GM12878 (cell line): Measurements from ENCODE around the gene COIL. TPM values are rescaled to one million over a fixed set of nuclear protein-coding genes. Genes with fewer than 3 reads are reported as not detected.

Source experiments
- ATAC-seq: fragments of 200-7000 bp; cut with Tn5 transposase; 3 replicates; pipeline ENCODE4 v1.9.1; 2020; ENCODE audit warnings: mild to moderate bottlenecking, moderate library complexity
- BruUV-seq: library from RNA; stranded (reverse); fragments of 400-500 nt; replicated peaks from 2 replicates; lab custom pipeline; 2021; lab: Mats Ljungman, UMichigan
- CTCF ChIA-PET: fragments of 300-600 bp; sonication (Branson Sonifier 250); formaldehyde crosslinking; extraction: SDS; loops from one replicate; lab custom pipeline; 2021; ENCODE audit warnings: inconsistent platforms; lab: Yijun Ruan, JAX
- POLR2A ChIA-PET: fragments of 350-600 bp; formaldehyde crosslinking; extraction: SDS; loops from one replicate; lab custom pipeline; 2021; ENCODE audit warnings: inconsistent platforms; lab: Charles Lee
- RAD21 ChIA-PET: fragments of 300-600 bp; sonication (Branson Sonifier 250); formaldehyde crosslinking; loops from one replicate; lab custom pipeline; 2023; ENCODE audit warnings: antibody characterized with exemption; ENCODE audit not compliant: unreplicated experiment; lab: Charles Lee
- SMC1A ChIA-PET: fragments of 300-600 bp; sonication (Branson Sonifier 250); formaldehyde crosslinking; loops from one replicate; lab custom pipeline; 2023; ENCODE audit not compliant: unreplicated experiment, uncharacterized antibody; lab: Charles Lee
- DNase-seq: peaks from one replicate; pipeline ENCODE4 v3.0.0-alpha.2; 2011; ENCODE audit warnings: low read depth, low spot score
- FAIRE-seq: peaks from 3 replicates; lab custom pipeline; 2011; peaks lifted over from hg19 to GRCh38; lab: Jason Lieb, UNC
- H2AFZ ChIP-seq: 2 replicates; pipeline ENCODE4 v1.6.0; 2011; ENCODE audit warnings: low read depth, low read length, control low read depth; ENCODE audit not compliant: control insufficient read depth
- H3K27ac ChIP-seq: 2 replicates; pipeline ENCODE4 v1.5.1; 2011; ENCODE audit warnings: control low read depth; ENCODE audit not compliant: control insufficient read depth, insufficient read depth
- H3K27me3 ChIP-seq, 2 experiments: replicated peaks in 1 of 2; 2 replicates each; pipeline versions ENCODE4 v1.6.0 to v1.6.1; 2011; ENCODE audit warnings: low read length in 1 of 2; ENCODE audit not compliant: control insufficient read depth in 2 of 2, insufficient read depth in 2 of 2
- H3K36me3 ChIP-seq, 2 experiments: 2 replicates each; pipeline ENCODE4 v1.5.1; 2011; ENCODE audit warnings: low read length in 1 of 2; ENCODE audit not compliant: control insufficient read depth in 2 of 2, insufficient read depth in 2 of 2
- H3K4me1 ChIP-seq: 2 replicates; pipeline ENCODE4 v1.6.1; 2011; ENCODE audit warnings: mild to moderate bottlenecking, low read length, moderate library complexity, mixed read lengths; ENCODE audit not compliant: control insufficient read depth, insufficient read depth
- H3K4me2 ChIP-seq: 2 replicates; pipeline ENCODE4 v1.6.0; 2011; ENCODE audit warnings: control low read depth; ENCODE audit not compliant: control insufficient read depth, insufficient read depth
- H3K4me3 ChIP-seq: fragments of 200-600 bp; sonication (generic); 2 replicates; pipeline ENCODE4 v1.5.1; 2016
- H3K79me2 ChIP-seq: 2 replicates; pipeline ENCODE4 v1.6.0; 2011; ENCODE audit warnings: low read length; ENCODE audit not compliant: control insufficient read depth, insufficient read depth
- H3K9ac ChIP-seq: 2 replicates; pipeline ENCODE4 v1.8.0; 2011; ENCODE audit warnings: low read length, control low read depth, mixed read lengths; ENCODE audit not compliant: control insufficient read depth, insufficient read depth
- H3K9me3 ChIP-seq: replicated peaks from 3 replicates; pipeline ENCODE4 v1.5.1; 2011; ENCODE audit warnings: mild to moderate bottlenecking, low read length; ENCODE audit not compliant: control insufficient read depth, insufficient read depth
- H4K20me1 ChIP-seq: 2 replicates; pipeline ENCODE4 v1.6.0; 2011; ENCODE audit not compliant: control insufficient read depth, insufficient read depth
- BHLHE40 ChIP-seq, 2 experiments: fragments of 450-650 bp in 1 of 2; IDR thresholded peaks; 2 replicates each; pipeline ENCODE4 v1.6.1; 2011 to 2017; ENCODE audit warnings: low read depth in 2 of 2, borderline replicate concordance in 1 of 2, improper control_type of control experiment in 1 of 2, low read length in 1 of 2, mild to moderate bottlenecking in 1 of 2
- CEBPB ChIP-seq, 2 experiments: fragments of 150-350 bp in 1 of 2; IDR thresholded peaks; 2 replicates each; pipeline ENCODE4 v1.6.1; 2012 to 2014; ENCODE audit warnings: low read depth in 2 of 2, low read length in 2 of 2, borderline replicate concordance in 1 of 2, inconsistent platforms in 1 of 2
- CHD1 ChIP-seq: IDR thresholded peaks from 2 replicates; pipeline ENCODE4 v1.6.1; 2012; ENCODE audit warnings: low read depth, low read length, improper control_type of control experiment
- SMAD5 ChIP-seq: IDR thresholded peaks from 2 replicates; pipeline ENCODE4 v1.6.1; 2016; ENCODE audit warnings: antibody characterized with exemption, low read depth
- WGBS: methylation state at CpG from one replicate; pipeline ENCODE4 v1.1.6; 2016; ENCODE audit warnings: low lambda C conversion rate; ENCODE audit not compliant: insufficient replicate concordance, insufficient coverage; ENCODE audit errors: missing lambda C conversion rate; 5-methylcytosine and 5-hydroxymethylcytosine counted together
- in situ Hi-C: fragments of 300-500 bp; cut with MboI; formaldehyde crosslinking; loops from 9 replicates; pipeline ENCODE4 v1.14.3; 2018; ENCODE audit warnings: mixed read lengths
- intact Hi-C: fragments of 100-400 bp; cut with micrococcal nuclease; formaldehyde crosslinking; loops from one replicate; pipeline ENCODE4 v1.14.2; 2022; ENCODE audit not compliant: unreplicated experiment
- polyA plus RNA-seq, 11 experiments: library from polyadenylated mRNA; depleted of rRNA in 4 of 11; unstranded in 6 of 11; stranded (reverse) in 5 of 11; fragments of >200 nt; fragmentation: Nextera tagmentation in 4 of 11; fragmentation: Illumina TruSeq in 1 of 11; extraction: Ambion mirVana in 4 of 11; extraction: Trizol in 1 of 11; gene quantifications; 1 replicate in 1 of 11; 2 replicates in 10 of 11; pipeline versions ENCODE4 v1.2.1 to v1.2.3, GENCODE V29; 2011 to 2016; ENCODE audit warnings: inconsistent platforms in 2 of 11, missing spikeins in 2 of 11, low read depth in 1 of 11
- total RNA-seq, 4 experiments: library from RNA; depleted of rRNA in 3 of 4; stranded (reverse); fragments of >200 nt in 3 of 4; fragmentation: Illumina TruSeq in 1 of 4; extraction: Trizol in 1 of 4; gene quantifications; 2 replicates each; pipeline versions ENCODE4 v1.2.1 to v1.2.3, GENCODE V29; 2013 to 2021
- TF ChIP-seq, protein P1 (sequence below): IDR thresholded peaks from 2 replicates; pipeline ENCODE4 v1.6.1; 2012; ENCODE audit warnings: improper control_type of control experiment, low read depth, low read length; ENCODE audit not compliant: insufficient replicate concordance
- TF ChIP-seq, protein P2 (sequence below): IDR thresholded peaks from 2 replicates; pipeline ENCODE4 v1.6.1; 2011; ENCODE audit warnings: borderline replicate concordance, low read depth, mild to moderate bottlenecking, moderate library complexity, low read length; ENCODE audit not compliant: insufficient read depth, poor library complexity, severe bottlenecking
- TF ChIP-seq, protein P3 (sequence below): fragments of 450-650 bp; formaldehyde crosslinking; IDR thresholded peaks from 2 replicates; pipeline ENCODE4 v1.4.0; 2022; ENCODE audit warnings: mild to moderate bottlenecking, moderate library complexity
- TF ChIP-seq, protein P4 (sequence below): fragments of 450-650 bp; IDR thresholded peaks from 2 replicates; pipeline ENCODE4 v1.6.1; 2016; ENCODE audit warnings: mild to moderate bottlenecking

Gene COIL
- total and polyA plus RNA-seq, 10 of the 15 experiments (the other 5 are each of a cell fraction or from before 2014, with no cell fraction given) = 13.7 to 24.3 (median 17.4) TPM

DNA sequence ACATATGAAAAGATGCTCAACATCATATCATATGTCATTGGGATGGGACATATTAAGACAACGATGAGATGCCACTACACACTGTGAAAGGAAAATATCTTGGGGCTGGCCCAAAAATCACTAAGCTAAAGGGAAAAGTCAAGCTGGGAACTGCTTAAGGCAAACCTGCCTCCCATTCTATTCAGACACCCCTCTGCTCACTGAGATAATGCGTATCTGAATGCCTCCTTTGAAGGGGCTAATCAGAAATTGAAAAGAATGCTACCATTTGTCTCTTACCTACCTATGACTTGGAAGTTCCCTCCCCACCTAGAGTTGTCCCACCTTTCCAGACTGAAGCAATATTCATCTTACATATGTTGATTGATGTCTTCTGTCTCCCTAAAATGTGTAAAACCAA, 35.8 kb downstream of the COIL start (continued):
- TF ChIP-seq, protein P1, sequence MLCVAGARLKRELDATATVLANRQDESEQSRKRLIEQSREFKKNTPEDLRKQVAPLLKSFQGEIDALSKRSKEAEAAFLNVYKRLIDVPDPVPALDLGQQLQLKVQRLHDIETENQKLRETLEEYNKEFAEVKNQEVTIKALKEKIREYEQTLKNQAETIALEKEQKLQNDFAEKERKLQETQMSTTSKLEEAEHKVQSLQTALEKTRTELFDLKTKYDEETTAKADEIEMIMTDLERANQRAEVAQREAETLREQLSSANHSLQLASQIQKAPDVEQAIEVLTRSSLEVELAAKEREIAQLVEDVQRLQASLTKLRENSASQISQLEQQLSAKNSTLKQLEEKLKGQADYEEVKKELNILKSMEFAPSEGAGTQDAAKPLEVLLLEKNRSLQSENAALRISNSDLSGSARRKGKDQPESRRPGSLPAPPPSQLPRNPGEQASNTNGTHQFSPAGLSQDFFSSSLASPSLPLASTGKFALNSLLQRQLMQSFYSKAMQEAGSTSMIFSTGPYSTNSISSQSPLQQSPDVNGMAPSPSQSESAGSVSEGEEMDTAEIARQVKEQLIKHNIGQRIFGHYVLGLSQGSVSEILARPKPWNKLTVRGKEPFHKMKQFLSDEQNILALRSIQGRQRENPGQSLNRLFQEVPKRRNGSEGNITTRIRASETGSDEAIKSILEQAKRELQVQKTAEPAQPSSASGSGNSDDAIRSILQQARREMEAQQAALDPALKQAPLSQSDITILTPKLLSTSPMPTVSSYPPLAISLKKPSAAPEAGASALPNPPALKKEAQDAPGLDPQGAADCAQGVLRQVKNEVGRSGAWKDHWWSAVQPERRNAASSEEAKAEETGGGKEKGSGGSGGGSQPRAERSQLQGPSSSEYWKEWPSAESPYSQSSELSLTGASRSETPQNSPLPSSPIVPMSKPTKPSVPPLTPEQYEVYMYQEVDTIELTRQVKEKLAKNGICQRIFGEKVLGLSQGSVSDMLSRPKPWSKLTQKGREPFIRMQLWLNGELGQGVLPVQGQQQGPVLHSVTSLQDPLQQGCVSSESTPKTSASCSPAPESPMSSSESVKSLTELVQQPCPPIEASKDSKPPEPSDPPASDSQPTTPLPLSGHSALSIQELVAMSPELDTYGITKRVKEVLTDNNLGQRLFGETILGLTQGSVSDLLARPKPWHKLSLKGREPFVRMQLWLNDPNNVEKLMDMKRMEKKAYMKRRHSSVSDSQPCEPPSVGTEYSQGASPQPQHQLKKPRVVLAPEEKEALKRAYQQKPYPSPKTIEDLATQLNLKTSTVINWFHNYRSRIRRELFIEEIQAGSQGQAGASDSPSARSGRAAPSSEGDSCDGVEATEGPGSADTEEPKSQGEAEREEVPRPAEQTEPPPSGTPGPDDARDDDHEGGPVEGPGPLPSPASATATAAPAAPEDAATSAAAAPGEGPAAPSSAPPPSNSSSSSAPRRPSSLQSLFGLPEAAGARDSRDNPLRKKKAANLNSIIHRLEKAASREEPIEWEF = no peak
- no peak for TF ChIP-seq BHLHE40 (IDR thresholded peaks at IDR 0.05; ENCODE audit: borderline replicate concordance in 1 of 2, low read depth in 2 of 2, low read length in 1 of 2)
- TF ChIP-seq, all 136 proteins: peak for 0

DNA sequence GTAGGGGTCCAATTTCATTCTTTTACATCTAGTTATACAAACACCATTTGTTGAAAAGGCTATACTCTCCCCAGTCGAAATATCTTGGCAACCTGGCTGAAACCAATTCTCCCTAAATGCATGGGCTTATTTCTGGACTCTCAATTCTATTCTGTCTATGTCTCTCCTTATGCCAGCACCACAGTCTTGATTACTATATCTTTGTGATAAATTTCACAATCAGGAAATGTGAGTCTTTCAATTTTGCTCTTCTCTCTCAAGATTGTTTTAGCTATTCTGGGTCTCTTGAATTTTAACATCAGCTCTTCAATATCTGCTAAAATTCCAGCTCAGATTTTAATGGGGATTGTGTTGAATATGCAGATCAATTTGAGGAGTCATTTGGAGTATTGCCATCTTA, 41.1 kb downstream of the COIL start:
- CTCF ChIA-PET = interaction anchor here (1.0 to 1.5 kb wide), 2 partner anchors 20 to 100 kb away, joined by 4 read pairs; no protein-coding TSS in a partner anchor
- TF ChIP-seq, protein P2, sequence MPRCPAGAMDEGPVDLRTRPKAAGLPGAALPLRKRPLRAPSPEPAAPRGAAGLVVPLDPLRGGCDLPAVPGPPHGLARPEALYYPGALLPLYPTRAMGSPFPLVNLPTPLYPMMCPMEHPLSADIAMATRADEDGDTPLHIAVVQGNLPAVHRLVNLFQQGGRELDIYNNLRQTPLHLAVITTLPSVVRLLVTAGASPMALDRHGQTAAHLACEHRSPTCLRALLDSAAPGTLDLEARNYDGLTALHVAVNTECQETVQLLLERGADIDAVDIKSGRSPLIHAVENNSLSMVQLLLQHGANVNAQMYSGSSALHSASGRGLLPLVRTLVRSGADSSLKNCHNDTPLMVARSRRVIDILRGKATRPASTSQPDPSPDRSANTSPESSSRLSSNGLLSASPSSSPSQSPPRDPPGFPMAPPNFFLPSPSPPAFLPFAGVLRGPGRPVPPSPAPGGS = no peak
- TF ChIP-seq SMAD5 (no peak), CHD1 (no peak), CEBPB (IDR thresholded peaks at IDR 0.05; ENCODE audit: borderline replicate concordance in 1 of 2, low read depth in 2 of 2, low read length in 2 of 2) (no peak)
- TF ChIP-seq, protein P3, sequence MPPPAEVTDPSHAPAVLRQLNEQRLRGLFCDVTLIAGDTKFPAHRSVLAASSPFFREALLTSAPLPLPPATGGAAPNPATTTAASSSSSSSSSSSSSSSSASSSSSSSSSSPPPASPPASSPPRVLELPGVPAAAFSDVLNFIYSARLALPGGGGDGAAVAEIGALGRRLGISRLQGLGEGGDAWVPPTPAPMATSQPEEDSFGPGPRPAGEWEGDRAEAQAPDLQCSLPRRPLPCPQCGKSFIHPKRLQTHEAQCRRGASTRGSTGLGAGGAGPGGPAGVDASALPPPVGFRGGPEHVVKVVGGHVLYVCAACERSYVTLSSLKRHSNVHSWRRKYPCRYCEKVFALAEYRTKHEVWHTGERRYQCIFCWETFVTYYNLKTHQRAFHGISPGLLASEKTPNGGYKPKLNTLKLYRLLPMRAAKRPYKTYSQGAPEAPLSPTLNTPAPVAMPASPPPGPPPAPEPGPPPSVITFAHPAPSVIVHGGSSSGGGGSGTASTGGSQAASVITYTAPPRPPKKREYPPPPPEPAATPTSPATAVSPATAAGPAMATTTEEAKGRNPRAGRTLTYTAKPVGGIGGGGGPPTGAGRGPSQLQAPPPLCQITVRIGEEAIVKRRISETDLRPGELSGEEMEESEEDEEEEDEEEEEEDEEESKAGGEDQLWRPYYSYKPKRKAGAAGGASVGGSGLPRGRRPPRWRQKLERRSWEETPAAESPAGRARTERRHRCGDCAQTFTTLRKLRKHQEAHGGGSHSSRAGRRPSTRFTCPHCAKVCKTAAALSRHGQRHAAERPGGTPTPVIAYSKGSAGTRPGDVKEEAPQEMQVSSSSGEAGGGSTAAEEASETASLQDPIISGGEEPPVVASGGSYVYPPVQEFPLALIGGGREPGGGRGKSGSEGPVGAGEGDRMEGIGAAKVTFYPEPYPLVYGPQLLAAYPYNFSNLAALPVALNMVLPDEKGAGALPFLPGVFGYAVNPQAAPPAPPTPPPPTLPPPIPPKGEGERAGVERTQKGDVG (CRISPR knock-in tag) = no peak
- TF ChIP-seq, protein P4, sequence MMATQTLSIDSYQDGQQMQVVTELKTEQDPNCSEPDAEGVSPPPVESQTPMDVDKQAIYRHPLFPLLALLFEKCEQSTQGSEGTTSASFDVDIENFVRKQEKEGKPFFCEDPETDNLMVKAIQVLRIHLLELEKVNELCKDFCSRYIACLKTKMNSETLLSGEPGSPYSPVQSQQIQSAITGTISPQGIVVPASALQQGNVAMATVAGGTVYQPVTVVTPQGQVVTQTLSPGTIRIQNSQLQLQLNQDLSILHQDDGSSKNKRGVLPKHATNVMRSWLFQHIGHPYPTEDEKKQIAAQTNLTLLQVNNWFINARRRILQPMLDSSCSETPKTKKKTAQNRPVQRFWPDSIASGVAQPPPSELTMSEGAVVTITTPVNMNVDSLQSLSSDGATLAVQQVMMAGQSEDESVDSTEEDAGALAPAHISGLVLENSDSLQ = no peak

More for the DNA sequence above, 41.1 kb downstream of the COIL start:
- POLR2A ChIA-PET = no interaction called here
- FAIRE-seq (no peak), DNase-seq (no peak), ATAC-seq (no peak)
- no peak overlapping the region for H3K9ac ChIP-seq
- H3K4me1 ChIP-seq = peaks cover 11% of the 10 kb centered on the region
- H3K27ac ChIP-seq = no peak overlapping the region
- H3K4me3 ChIP-seq = no peak overlapping the region
- BruUV-seq = no TSS peak
- in situ Hi-C loops (no loop called here), intact Hi-C loops (no loop called here)
- H3K27me3 ChIP-seq = no peaks in the 10 kb centered on the region
- no peak overlapping the region for H2AFZ ChIP-seq
- RAD21 ChIA-PET = no interaction called here
- no peak overlapping the region for H3K4me2 ChIP-seq
- SMC1A ChIA-PET = interaction anchor here (0.6 to 1.7 kb wide), 2 partner anchors 13 to 102 kb away, joined by 4 to 5 read pairs; no protein-coding TSS in a partner anchor
- H3K36me3 ChIP-seq = no peaks in the 10 kb centered on the region
- WGBS = 50% methylated on average over 1 of the region's 1 CpG
- H4K20me1 ChIP-seq = no peaks in the 10 kb centered on the region
- H3K79me2 ChIP-seq = peaks cover 3% of the 10 kb centered on the region
- H3K9me3 ChIP-seq = no peaks in the 10 kb centered on the region; the same call in 2 of the 3 replicates
